Measurements from ENCODE around the gene SLC12A3.
"Not testable (repeated sequence)": the region's sequence is repeated elsewhere in the genome, so short reads cannot be mapped to it uniquely, and the experiment has no call there.

Gene SLC12A3

DNA sequence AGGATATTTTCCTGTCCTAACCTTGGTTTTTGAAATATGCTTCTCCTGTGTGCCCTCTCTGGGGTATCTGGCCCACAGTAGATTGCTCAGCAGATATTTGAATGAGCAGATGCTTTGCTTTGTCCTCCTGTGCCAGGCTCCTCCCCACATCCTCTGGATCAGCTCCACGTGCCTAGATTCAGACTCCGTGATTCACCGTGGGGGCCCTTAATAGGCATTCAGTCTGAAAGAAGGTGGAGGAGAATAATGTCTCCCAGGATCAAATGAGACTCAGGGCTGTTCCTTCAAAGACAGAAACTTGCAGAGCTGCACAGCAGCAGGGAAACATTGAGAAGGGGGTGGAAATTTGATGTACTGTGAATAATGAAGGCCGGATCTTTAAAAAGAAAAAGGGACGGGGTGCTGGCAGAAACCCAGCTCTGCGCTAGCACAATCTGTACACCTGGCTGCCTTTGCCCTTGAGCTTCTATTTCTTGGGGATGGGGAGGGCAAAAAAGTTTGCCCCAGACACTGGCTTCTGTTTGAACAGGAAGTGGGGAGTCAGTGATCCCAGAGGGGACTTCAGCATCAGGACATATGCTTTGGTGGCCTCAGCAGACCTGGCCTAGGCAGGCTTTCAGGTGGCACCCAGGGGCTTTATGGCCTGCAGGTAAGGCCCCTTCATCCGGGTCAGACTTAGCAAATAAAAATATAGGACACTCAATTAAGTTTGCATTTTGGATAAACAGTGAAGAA, 15.9 kb upstream of the SLC12A3 start:
- no peak for DNase-seq

DNA sequence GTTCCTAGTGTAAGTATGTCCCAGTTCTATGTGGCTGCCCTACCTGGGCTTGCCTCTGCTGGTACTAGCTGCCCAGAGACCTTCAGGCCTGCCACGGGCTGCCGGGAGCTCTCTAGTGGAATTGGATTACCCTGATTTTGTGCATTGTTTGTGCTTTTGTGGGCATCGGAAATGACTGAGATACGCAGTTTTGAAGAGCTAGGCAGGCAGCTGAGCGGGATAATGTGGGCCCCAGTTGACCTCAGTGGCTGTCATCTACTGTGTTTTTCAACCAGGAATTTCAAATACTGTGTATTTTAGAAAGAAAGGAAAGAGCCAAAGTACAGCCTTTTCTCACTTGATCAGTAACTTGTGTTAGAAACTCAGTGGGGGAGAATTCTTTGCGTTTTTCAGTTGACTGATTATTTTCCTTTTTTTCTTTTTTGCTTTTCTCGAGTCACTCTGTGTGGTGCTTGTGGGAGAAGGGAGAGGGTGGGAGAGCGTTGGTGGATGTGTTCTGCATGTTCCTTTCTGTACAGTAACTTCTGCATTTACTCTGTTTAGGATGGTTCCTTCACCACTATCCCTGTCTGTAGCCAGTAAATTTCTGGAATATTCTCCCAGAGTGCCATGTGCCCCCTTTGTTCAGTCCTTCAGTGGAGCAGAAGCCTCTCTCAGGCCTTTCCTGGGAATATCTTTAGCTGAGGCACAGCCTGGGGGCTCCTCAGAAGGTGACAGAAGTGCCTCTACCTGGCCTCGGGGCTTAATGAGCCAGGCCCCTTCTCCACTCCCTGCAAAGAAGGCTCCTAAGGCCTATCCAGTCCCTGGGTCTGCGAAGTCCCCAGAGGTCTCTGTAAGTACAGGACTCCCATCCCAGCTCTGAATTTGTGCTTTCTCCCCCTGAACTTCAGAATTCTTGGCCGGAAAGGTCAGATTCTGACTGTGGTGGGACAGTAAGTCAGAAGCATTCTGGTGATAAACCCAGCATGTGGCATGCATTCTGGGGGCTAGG, 15.0 kb upstream of the SLC12A3 start:
- DNase-seq: no peak

DNA sequence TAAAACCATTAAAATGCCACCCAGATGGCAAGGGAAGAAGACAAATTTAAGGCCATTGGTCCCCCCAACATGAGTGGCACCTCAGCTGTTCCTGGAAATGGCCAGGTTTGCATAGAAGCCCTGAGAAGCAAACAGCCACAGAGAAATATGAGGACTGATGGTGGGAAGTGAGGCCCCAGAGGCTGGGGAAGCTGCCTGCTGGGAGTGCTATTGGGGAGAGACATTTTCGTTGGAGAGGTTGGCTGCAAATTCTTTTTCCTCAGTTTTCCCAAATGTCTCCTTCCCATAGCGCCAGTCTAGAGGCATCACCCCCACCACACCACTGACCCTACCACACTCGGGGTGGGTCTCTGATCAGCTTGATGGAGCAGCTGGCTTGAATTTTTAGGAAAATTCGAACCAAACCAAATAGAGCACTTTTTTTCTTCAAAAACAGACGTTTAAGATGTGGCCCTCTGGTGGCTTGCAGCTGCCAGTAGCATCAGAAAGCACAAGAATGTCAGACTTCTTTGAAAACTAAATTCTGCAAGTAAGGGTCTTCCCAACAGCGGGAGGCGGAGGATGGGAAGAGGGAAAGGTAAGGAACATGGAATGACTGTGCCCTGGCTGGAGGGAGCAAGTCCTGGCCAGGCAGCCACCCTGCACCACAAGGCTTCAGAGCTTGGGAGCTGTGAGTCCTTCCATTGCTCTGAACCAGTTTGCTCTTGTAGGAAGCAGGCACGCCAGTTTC, 13.2 kb upstream of the SLC12A3 start:
- no peak for DNase-seq

DNA sequence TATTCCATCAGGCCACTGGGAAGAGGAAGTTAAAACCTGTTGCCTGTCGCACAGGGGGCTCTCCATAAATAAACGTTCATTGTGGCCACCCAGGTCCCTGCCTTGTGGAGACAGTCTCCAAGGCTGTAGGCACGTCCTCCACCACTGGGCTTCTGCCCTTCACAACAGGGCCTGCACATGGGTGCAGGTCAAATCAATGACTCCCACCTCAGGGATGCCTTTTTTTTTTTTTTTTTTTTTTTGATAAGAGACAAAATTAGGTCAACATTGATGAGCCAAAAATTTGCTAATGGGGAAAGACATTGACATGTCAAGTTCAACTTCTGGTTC, 12.6 kb upstream of the SLC12A3 start:
- DNase-seq: no peak

DNA sequence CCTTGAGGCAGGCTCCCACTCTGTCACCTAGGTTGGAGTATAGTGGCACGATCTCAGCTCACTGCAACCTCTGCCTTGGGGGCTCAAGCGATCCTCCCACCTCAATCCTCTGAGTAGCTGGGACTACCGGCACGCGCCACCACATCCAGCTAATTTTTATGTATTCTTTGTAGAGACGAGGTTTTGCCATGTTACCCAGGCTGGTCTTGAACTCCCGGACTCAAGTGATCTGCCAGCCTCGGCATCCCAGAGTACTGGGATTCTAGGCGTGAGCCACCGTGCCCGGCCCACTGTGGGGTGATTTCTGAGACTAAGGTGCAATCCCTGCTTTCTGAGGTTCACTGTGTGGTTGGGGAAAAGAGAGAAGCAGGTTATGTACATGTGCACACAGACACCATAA, 12.0 kb upstream of the SLC12A3 start:
- DNase-seq: no peak

DNA sequence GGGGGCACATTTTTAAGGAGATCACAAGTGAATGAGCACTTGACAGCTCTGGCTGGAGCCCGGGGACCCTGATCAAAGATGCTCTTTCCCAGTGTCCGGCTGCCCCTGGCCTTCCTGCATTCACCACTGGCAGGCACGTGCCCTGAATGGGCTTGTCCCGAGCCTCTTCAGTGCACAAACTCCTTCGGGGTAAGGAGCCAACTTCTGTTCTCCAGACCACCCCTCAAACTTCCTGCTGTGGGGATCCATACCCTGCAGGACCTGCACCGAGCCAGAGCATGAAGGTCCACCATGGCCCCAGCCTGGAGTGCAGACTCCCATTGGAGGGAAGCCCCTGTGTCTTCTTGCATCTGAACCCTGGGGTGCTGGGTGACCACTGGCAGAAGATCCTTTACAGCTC, 9.8 kb upstream of the SLC12A3 start:
- no peak for DNase-seq

DNA sequence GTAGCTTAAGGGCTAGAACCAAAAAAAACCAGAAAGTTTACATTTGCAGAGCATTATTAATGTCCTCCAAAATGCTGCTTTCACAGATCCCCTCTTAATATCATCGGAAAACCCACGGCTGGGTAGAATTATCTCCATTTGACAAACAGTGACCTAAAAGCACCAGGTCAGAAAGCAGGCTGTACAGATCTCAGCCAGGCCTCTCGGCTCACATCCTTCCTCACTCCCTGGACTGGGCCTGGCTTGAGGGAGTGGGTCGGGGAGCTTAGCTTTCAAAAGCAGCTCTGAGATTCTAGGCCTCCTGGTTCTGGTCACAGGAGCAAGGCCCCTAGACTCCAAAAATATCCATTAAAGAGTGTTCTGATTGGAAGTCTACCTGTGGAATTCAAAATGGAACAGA, 9.1 kb upstream of the SLC12A3 start:
- DNase-seq: no peak

DNA sequence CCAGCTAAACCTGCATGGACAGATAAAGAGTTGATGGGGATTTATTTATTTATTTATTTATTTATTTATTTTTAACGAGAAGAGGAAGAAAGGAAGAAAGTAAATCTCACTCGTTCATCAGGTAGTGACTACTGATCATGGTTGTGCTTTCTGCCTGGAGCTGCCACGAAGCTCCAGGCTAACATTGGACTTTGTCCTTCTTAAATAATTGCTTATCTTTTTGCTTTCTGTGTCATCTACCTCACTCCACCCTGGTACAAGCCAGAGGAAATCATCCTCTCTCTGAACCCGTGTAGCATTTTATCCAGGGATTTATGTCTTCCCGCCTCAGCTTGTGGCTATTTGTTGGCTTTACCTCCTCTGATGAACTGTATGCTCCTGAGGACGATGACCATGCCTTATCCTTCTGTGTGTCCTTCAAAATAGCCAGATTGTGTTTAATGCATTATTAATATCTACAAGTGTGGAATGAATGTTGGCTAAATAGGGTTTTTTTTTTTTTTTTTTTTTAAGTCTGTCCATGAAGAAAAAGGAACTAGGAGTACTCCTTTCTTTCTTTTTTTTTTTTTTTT, 8.0 kb upstream of the SLC12A3 start:
- DNase-seq: no peak

DNA sequence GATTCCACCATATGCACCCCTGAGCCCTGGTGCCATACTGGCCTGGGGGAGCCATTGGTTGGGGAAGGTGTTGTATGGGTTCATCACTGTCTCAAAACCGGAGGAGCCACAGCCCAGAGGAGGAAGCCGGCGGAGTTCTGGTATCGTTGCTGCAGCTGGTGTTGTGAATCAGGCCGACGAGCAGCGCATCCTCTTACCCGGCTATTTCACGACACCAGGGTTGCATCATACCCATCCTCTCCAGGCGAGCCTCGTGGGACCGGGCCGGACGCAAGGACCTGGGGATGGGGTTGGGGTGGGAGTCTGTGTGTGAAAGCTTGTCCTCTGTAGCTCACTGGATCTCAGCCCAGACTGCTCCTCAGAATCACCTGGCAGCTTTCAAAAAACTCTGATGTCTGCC, 6.6 kb upstream of the SLC12A3 start:
- DNase-seq: peak; percentile 55

DNA sequence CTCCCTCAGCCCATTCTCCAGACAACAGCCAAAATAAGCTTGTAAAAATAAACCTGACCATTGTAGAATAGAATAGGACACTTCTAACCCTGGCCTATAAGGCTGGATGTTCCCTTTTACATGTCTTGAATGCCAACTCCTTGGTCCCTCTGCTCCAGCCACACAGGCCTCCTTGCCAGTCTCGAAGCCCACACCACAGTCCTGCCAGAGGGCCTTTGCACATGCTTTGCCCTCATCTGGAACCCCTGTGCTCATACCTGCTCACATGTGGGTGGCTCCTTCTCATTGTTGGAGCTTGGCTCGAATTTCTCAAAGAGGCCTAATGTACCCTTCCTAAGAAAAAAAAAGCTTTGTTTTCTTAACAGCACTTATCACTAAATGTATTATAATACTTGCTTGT, 5.4 kb upstream of the SLC12A3 start:
- DNase-seq: no peak

DNA sequence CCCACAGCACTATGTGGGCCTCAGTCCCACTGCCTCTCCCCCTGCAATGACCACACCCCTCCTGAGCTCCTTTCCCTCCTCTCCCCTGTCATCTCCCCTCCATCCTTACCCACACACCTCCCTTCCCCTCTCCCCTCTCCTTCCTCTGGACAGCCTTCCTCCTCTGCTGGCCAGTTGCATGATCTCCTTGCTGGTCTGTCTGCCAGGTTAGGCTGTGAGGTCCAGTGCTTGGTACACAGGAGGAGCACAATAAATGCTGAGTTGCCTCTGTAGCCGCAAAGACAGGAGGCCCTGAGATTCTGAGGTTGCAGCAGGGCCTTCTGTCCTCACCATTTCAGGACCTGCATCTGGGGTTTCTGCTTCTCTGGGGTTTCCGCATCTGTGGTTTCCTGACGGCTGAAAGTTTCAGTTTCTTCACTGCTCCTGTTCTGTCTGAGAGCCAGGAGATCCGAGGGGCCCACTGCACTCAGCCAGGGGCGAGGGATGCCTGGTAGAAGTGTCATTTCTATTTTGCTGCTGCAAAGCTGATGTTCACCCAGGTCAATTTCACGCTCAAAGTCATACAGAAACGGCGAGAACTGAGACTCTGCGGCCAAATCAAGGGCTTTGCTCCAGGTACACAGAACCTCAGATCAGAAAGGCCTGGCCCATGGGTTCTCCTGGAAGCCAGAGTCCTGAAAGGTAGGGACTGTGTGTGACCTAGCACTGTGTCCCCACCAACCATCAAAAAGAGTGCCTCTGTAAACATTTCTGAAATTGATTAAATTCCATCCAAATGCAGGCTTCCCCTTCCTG, 4.6 kb upstream of the SLC12A3 start:
- peak; percentile 52 for DNase-seq

DNA sequence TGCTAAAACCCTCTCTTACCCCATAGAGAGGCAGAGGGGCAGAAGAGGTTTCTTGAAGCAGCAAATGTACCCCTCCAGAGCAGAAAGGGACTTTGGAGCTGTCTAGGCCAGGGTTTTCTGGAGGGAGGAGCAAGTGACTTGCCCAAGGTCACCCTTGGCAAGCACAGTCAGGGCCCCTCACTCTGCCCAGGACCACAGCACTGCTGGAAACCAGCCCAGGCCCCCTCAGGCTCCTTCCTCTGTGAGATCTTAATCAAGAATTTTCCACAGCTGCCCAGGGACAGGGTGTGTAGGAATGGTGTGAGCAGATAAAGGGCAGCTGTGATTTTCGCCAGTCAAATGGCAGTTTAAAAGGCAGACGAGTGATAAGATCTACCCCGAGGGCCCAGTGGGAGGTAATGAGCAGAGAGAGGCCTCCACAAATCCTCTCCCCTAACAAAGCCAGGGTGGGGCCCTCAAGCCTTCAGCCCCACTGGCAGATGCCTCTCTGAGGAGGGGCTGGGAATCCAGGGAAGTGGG, 3.9 kb upstream of the SLC12A3 start:
- DNase-seq: no peak

DNA sequence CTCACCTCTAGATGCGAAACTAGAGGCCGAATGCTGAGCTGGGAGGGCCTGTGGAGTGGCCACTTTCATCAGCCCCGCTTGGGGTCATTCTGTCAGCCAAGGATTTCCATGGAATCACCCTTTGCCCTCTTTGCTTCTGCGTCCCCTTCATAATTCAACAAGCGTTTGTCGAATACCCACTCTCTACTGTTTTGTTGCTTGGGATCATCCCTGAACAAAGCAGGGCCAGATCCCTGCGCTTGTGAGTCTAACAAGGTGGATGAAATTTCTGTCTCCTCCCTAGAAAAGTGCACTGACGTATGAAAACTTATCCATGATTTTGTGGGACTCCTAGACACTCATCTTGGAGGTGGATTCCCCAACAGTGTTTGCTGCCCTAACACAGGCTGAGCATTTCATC, 3.3 kb upstream of the SLC12A3 start:
- DNase-seq: no peak

DNA sequence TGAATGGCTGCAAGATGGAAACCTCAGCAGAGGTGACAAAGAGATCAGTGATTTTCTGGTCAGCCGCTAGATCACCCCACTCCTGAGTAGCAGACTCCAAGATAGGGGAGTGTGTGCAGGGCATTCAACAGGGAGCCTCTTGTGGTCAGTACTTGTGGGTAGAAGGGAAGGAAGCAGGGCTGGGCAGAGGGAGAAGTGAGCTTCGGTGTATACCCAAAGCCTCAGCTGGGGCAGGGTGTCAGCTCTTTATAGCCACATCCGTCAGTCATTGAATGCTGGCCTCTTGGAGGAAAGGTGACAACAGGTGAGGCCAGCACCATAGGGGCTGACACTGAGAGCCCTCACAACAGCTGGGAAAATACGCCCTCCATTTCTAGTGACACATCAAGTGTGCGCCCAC, 2.2 kb upstream of the SLC12A3 start:
- DNase-seq: no peak

DNA sequence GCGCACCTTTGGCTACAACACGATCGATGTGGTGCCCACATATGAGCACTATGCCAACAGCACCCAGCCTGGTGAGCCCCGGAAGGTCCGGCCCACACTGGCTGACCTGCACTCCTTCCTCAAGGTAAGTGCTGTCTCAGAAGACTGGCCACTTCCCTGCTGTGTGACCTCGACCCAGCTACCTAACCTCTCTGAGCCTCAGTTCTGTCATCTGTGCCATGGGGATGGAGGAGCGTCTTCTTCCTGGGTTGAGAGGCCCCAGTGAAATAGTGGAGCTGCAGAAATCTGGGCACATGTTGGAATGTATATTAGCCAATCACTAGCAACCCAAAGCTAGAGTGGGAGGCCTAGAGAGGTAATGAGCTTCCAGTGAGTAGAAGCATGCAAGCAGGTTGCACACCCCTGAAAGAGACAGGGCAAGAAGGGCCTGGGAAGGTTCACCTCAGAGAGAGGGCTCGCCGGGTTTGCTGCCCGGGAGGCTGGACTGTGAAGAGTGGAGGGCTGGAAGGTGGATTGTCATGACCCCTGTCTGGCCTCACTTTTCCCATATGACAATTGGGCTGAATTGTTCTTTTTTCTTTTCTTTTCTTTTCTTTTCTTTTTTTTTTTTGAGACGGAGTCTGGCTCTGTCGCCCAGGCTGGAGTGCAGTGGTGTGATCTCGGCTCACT, 521 bp downstream of the SLC12A3 start:
- no peak for DNase-seq

DNA sequence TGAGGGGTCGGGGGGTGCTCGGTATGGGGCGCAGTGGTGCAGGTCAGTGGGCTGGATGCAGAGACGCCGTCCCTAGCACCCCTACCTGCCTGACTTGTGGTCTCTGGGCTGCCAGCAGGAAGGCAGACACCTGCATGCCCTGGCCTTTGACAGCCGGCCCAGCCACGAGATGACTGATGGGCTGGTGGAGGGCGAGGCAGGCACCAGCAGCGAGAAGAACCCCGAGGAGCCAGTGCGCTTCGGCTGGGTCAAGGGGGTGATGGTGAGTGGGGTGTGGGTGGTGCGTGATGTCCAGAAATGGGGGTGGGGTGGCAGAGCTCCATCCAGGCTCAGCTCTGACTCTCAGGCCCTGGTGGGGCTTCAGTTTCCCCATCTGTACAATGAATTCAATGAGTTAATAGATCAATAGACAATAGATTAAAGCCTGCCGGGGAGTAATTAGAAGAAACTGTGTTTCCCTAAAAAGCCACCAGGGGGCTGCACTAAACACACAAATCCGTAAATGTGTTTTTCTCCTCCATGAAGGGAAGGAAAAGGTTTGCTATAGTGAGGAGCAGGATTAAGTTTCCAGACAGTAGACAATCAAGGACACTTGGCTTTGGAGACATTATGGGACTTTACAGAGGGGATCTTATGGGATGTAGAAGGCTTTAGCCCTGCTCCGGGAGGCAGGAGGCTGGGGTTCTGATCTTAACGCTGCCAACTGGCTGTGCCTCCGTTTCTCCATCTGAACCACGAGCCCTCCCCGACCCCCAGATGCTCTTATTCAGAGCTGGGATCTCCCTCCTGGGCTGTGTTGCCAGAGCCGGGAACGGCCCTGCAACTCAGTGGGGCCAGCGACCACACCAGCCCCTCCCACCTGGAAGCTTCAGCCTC, 2.2 kb downstream of the SLC12A3 start:
- DNase-seq: peak; percentile 48

DNA sequence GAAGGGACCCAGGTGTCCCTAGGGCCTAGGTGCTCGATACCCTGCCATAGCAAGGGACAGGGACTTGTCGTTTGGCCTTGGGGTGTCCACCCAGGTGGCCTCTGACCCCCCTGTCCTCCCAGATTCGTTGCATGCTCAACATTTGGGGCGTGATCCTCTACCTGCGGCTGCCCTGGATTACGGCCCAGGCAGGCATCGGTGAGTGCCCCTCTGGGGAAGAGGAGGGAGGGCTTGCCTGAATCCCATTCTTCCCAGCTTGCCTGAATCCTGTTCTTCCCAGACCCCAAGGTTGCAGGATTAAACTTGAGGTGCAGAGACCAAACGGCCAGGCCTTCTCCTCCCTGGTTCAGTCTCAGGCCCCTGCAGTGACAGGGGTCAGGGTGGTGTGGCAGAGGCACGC, 3.2 kb downstream of the SLC12A3 start:
- DNase-seq: no peak

DNA sequence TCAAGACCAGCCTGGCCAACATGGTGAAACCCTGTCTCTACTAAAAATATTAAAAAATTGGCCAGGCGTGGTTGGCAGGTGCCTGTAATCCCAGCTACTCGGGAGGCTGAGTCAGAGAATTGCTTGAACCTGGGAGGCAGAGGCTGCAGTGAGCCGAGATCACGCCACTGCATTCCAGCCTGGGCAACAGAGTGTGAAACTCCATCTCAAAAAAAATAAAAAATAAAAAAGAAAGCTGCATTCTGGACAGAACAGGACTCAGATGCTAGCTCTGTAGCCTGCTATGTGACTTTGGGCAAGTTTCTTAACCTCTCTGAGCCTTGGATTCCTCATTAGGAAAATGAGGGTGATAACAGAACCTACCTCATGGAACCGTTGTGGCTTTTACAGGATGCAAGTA, 3.8 kb downstream of the SLC12A3 start:
- DNase-seq: not testable (repeated sequence)

DNA sequence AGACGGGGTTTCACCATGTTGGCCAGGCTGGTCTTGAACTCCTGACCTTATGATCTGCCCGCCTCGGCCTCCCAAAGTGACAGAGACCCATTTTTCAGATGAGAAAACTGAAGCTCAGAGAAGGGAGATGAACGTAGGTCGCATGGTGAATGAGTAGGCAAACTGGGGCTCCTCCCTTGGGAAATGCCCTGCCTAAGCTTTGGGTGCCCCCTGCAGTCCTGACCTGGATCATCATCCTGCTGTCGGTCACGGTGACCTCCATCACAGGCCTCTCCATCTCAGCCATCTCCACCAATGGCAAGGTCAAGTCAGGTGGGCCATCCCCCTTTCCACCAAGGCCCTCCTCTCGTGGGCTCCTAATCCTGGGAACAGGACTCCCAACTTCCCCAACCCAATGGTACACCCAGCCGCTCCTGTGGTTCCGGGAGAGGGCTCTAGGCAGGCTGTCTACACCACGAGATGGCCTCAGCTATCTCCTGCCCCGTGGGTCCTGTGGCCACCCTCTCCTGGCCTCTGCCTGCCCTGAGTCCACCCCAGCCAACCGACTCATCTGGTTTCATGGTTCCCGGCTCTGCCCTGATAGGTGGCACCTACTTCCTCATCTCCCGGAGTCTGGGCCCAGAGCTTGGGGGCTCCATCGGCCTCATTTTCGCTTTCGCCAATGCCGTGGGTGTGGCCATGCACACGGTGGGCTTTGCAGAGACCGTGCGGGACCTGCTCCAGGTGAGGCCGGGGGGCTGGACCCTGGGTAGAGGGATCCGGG, 4.7 kb downstream of the SLC12A3 start:
- no peak for DNase-seq
